Ramos (cell line): ENCODE measurements around the gene SPECC1L.
"Not testable (repeated sequence)": the region's sequence is repeated elsewhere in the genome, so short reads cannot be mapped to it uniquely, and the experiment has no call there.

Source experiments
- in situ Hi-C: fragments of 300-500 bp; cut with MboI; formaldehyde crosslinking; loops from one replicate; pipeline ENCODE4 v1.14.3; 2022; ENCODE audit warnings: low sequenced_read_pairs; ENCODE audit not compliant: unreplicated experiment

The SPECC1L gene

GRCh38 chr22:24282401-24282800 lies 11.8 kb downstream of the SPECC1L start:
- in situ Hi-C loops, result no loop called here

- in situ Hi-C loops, result no loop called here
Measured at GRCh38 chr22:24284747-24285203, 14.1 kb downstream of the SPECC1L start.

GRCh38 chr22:24285245-24285644 lies 14.6 kb downstream of the SPECC1L start:
- in situ Hi-C loops, result no loop called here

- in situ Hi-C loops, result not testable (repeated sequence)
Measured at GRCh38 chr22:24287212-24287611, 16.6 kb downstream of the SPECC1L start.

- in situ Hi-C loops, result not testable (repeated sequence)
Measured at GRCh38 chr22:24287801-24288200, 17.2 kb downstream of the SPECC1L start.

GRCh38 chr22:24289114-24289513 lies 18.5 kb downstream of the SPECC1L start:
- in situ Hi-C loops, result no loop called here

GRCh38 chr22:24289741-24290163 lies 19.1 kb downstream of the SPECC1L start:
- in situ Hi-C loops, result no loop called here

- in situ Hi-C loops, result no loop called here
Measured at GRCh38 chr22:24290459-24290858, 19.8 kb downstream of the SPECC1L start.

GRCh38 chr22:24291515-24292201 lies 21.0 kb downstream of the SPECC1L start:
- in situ Hi-C loops, result no loop called here

GRCh38 chr22:24292202-24292830 lies 21.7 kb downstream of the SPECC1L start:
- in situ Hi-C loops, result not testable (repeated sequence)

GRCh38 chr22:24294913-24295312 lies 24.3 kb downstream of the SPECC1L start:
- in situ Hi-C loops, result not testable (repeated sequence)

- in situ Hi-C loops, result not testable (repeated sequence)
Measured at GRCh38 chr22:24298497-24299155, 28.0 kb downstream of the SPECC1L start.

- in situ Hi-C loops, result not testable (repeated sequence)
Measured at GRCh38 chr22:24300522-24300921, 29.9 kb downstream of the SPECC1L start.

GRCh38 chr22:24302591-24302990 lies 32.0 kb downstream of the SPECC1L start:
- in situ Hi-C loops, result no loop called here

- in situ Hi-C loops, result no loop called here
Measured at GRCh38 chr22:24303007-24303406, 32.4 kb downstream of the SPECC1L start.

- in situ Hi-C loops, result no loop called here
Measured at GRCh38 chr22:24304062-24304675, 33.5 kb downstream of the SPECC1L start.

GRCh38 chr22:24305260-24305692 lies 34.6 kb downstream of the SPECC1L start:
- in situ Hi-C loops, result no loop called here

- in situ Hi-C loops, result no loop called here
Measured at GRCh38 chr22:24310969-24311368, 40.3 kb downstream of the SPECC1L start.

GRCh38 chr22:24315367-24315966 lies 44.8 kb downstream of the SPECC1L start:
- in situ Hi-C loops, result no loop called here

- in situ Hi-C loops, result not testable (repeated sequence)
Measured at GRCh38 chr22:24316264-24316663, 45.6 kb downstream of the SPECC1L start.
